DOHH2 (cell line): ENCODE data around the gene PRRG4.

Source experiments
- CTCF ChIP-seq: fragments of 200-600 bp; sonication (generic); IDR thresholded peaks from one replicate; pipeline ENCODE4 v1.5.1; 2014; ENCODE audit warnings: antibody characterized with exemption, mild to moderate bottlenecking, low read depth, low read length; ENCODE audit not compliant: poor library complexity, severe bottlenecking
- EZH2phosphoT487 ChIP-seq: fragments of 200-600 bp; sonication (generic); IDR thresholded peaks from 2 replicates; pipeline ENCODE4 v1.6.1; 2017; ENCODE audit warnings: borderline replicate concordance, mild to moderate bottlenecking, antibody characterized with exemption, low read length, moderate library complexity, mixed read lengths

DNA sequence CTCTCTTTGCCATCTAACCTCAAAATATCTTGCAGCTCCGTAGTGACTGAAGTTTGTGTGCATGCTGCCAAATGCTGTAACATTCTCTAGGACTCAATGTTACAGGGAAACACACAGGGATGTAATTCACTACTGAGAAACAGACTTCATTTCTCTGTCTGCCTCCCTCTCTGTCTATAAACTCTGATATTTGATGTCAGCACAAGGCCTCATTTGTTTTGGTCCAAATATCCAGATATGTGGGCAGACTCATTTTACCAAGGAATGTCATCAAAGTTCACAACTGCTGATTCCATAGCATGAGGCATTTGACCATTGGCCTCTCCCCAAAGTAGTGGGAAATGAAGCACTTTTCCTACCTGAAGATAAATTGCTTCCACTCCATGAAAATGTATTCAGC lies 2.5 kb upstream of the PRRG4 start:
- TF ChIP-seq CTCF (no peak), EZH2phosphoT487 (no peak)
